IPS DF 19.7 (cell line): ENCODE data around the gene OSTF1.

Experiments
- DNase-seq: peaks from one replicate; pipeline ENCODE4 v3.0.0-alpha.2; 2013; ENCODE audit warnings: low read depth, low spot score

OSTF1 gene

GRCh38 chr9:75121914-75122558 lies 33.7 kb downstream of the OSTF1 start:
- DNase-seq, result no peak

- DNase-seq, result no peak
Observed at GRCh38 chr9:75123696-75124095, 35.4 kb downstream of the OSTF1 start.

DNA sequence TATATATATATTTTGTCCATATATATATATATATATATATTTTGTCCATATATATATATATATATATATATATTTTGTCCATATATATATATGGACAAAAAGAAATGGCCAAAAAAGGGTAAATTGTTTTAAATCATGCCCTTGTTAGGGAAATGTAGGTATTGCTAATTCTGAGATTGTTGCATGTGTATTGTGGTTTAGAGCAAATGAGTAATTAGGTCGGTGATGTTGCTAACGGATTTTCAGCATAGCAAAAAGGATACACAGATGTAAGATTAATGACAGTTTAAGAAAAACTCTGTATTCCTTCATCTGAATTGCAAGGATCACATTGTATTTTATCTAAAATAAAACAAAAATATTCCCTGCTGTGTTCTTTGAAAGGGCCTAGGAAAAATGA lies 40.2 kb downstream of the OSTF1 start:
- no peak for DNase-seq

GRCh38 chr9:75130172-75130571 lies 41.9 kb downstream of the OSTF1 start:
- DNase-seq, result no peak

- DNase-seq, result no peak
Observed at GRCh38 chr9:75130621-75131230, 42.4 kb downstream of the OSTF1 start.

- DNase-seq, result no peak
Observed at GRCh38 chr9:75131700-75132099, 43.4 kb downstream of the OSTF1 start.

- DNase-seq, result no peak
Observed at GRCh38 chr9:75132244-75132643, 43.9 kb downstream of the OSTF1 start.

- no peak for DNase-seq
Observed at GRCh38 chr9:75133396-75133795, 45.1 kb downstream of the OSTF1 start.

DNA sequence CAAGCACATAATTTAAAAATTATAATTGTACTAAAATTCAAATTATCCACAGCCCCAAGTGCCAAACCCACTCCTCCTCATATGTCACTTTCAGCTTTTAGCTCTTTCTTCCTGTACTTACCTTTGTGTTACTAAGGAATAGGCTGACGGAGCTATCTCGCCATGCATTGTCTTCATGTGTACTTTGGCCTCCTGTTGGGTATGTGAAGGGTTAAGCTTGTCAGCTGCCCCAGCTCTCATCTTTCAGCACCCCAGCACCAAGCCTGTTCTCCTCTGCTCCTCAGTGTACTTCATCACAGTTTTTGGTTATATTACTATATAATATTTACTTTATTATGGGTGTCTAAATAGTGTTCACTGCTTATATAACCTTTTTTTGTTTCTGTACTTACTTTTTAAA lies 46.2 kb downstream of the OSTF1 start:
- DNase-seq, result no peak

- DNase-seq, result no peak
Observed at GRCh38 chr9:75138260-75139040, 50.1 kb downstream of the OSTF1 start.

DNA sequence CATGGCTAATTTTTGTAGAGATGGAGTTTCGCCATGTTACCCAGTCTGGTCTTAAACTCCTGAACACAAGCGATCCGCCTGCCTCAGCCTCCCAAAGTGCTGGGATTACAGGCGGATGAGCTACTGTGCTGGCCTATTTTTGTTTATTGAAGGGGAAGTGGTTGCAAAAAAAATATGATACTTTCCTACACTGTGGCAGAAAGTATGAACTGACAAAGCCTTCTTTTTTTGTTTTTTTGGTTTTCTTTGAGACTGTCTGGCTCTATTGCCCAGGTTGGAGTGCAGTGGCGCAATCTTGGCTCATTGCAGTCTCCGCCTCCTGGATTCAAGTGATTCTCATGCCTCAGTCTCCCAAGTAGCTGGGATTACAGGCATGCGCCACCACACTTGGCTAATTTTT lies 50.9 kb downstream of the OSTF1 start:
- no peak for DNase-seq

GRCh38 chr9:75140261-75140660 lies 51.9 kb downstream of the OSTF1 start:
- no peak for DNase-seq

GRCh38 chr9:75142202-75142601 lies 53.9 kb downstream of the OSTF1 start:
- no peak for DNase-seq

GRCh38 chr9:75146229-75146628 lies 57.9 kb downstream of the OSTF1 start:
- no peak for DNase-seq

- DNase-seq, result no peak
Observed at GRCh38 chr9:75147638-75148037, 59.3 kb downstream of the OSTF1 start.

DNA sequence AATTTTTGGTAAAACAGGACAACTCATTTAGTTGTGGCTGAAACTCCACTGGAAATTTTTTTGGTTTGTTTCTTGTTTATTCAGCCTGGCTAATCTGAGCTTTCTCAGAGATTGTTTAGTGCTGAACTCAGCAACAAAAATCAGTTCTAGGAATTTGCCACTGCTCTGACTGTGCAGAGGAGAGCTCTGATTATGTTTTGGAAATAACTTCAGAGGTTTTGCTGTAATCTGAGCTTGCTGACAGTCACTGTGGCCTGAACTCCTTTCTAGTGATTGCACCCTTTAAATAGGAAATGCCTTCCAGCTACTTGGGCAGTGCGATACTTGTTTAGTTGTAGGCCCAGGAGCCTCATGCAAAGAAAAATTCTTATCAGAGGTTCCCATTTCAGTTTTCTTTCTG lies 60.2 kb downstream of the OSTF1 start:
- DNase-seq, result no peak

- DNase-seq, result no peak
Observed at GRCh38 chr9:75149841-75150241, 61.5 kb downstream of the OSTF1 start.

DNA sequence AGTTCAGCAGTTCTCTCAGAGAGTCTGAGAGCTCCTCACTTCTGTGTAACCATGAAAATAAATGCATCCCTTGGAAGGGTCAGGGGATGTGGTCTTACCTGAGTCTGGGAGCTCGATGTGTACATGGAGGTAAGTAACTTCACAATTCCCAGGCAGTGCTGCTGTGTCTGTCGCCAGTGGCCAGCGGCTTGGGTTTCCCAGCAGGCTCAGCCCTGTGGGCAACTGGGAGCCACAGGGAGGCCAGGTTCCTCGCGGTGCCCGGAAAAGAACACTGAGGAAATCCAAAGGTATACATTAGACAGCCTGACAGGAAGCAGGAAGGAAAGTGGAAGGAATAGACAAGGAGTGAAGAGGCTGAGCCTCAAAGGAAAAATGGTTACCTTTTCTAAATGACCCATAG lies 62.2 kb downstream of the OSTF1 start:
- DNase-seq, result no peak

DNA sequence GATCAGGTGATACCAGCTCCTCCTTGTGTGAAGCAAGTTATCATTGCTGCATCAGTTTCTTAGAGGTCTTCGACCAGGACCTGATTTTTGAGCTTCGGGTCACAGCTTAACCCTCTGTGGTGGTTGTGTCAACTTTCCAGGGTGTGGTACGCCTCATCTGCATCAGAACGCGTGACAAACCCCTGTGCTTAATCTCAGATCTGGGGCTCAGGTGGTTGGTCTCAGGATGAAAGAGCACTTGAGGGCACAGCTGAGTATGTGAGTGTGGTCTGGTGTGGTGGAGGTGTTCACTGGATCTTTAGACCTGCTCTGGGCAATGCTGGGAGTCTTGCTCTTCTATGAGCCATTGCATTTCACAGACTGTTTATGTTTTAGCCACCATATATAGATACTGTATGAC lies 64.1 kb downstream of the OSTF1 start:
- no peak for DNase-seq

- DNase-seq, result no peak
Observed at GRCh38 chr9:75156858-75157257, 68.5 kb downstream of the OSTF1 start.

DNA sequence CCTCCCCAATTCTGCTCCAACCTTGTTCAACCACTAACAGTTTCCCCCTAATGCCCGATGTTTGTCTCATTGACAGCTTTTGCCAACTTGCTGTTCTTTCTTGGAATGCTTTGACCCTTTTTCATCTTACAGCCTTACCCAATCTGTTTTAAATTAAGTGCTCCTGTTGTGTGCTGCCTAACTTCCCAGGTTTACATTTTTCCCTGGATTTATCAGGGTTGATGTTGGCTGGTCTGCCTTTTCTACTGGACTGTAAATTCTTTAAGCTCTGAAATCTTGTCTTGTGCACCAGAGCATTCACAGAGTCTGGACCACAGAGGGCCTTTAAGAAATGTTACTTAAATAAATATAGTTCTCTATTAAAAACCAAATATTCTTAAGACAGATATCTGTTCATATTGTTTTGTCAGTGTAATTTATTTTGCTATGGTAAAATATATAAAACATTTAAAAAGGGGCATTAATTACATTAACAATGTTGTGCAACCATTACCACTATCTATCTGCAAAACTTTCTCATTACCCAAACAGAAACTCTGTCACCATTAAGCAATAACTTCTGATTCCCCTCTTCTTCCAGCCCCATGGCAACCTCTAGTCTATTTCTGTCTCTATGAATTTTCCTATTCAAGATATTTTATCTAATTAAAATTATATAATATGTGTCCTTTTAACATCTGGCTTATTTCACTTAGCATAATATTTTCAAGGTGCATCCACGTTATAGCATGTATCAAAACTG lies 73.0 kb downstream of the OSTF1 start:
- no peak for DNase-seq

DNA sequence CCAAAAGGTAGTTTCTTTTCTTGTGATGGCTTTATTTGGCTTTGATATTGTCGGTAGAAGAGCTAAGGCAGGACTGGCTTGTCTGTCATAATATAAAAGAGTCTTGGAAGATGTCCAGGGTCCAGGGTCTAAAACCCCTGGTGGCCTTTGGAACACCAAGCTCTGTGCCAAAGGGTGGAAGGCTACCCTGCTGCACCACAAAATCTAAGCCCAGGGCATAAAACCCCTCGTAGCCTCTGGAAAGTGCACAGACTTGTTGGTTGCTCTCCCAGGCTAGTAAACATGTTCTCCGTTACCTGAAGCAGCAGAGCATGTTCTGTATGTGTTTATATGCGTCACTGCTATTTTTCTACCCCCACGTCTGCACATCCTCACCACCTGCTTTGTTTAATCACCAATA lies 75.5 kb downstream of the OSTF1 start:
- DNase-seq, result no peak
